PC-3 (cell line): ENCODE measurements around the gene PCDH9. TPM values are rescaled to one million over a fixed set of nuclear protein-coding genes. Genes with fewer than 3 reads are reported as not detected.

ENCODE experiments used
- ATAC-seq: fragments of 200-7000 bp; cut with Tn5 transposase; 2 replicates; pipeline ENCODE4 v1.9.1; 2020; ENCODE audit warnings: mild to moderate bottlenecking, moderate library complexity
- BruUV-seq: library from RNA; stranded (reverse); fragments of 400-500 nt; replicated peaks from 2 replicates; lab custom pipeline; 2021; lab: Mats Ljungman, UMichigan
- CTCF ChIA-PET: fragments of 300-600 bp; sonication (Branson Sonifier 250); formaldehyde crosslinking; loops from one replicate; lab custom pipeline; 2022; ENCODE audit warnings: antibody characterized with exemption; lab: Charles Lee
- POLR2A ChIA-PET: fragments of 300-600 bp; sonication (Branson Sonifier 250); formaldehyde crosslinking; loops from one replicate; lab custom pipeline; 2022; ENCODE audit warnings: antibody characterized with exemption; ENCODE audit not compliant: unreplicated experiment; lab: Charles Lee
- DNase-seq: peaks from one replicate; pipeline ENCODE4 v3.0.0-alpha.2; 2015
- H2AFZ ChIP-seq: fragments of 300-600 bp; sonication (generic); 2 replicates; pipeline ENCODE4 v1.6.0; 2016; ENCODE audit warnings: antibody characterized with exemption, low read length
- H3F3A ChIP-seq: fragments of 300-600 bp; sonication (generic); one replicate; pipeline ENCODE4 v1.6.0; 2017; ENCODE audit warnings: antibody characterized with exemption, low read length, control low read depth, mild to moderate bottlenecking; ENCODE audit not compliant: unreplicated experiment
- H3K27ac ChIP-seq: fragments of 300-600 bp; sonication (generic); 2 replicates; pipeline ENCODE4 v1.5.1; 2016; ENCODE audit warnings: mild to moderate bottlenecking, low read length
- H3K27me3 ChIP-seq: fragments of 300-600 bp; sonication (generic); 2 replicates; pipeline ENCODE4 v1.6.1; 2016; ENCODE audit warnings: low read length, mixed read lengths
- H3K36me3 ChIP-seq: fragments of 300-600 bp; sonication (generic); 2 replicates; pipeline ENCODE4 v1.6.1; 2016; ENCODE audit warnings: low read depth, mixed run types, low read length, mixed read lengths
- H3K4me1 ChIP-seq: fragments of 300-600 bp; sonication (generic); 2 replicates; pipeline ENCODE4 v1.5.1; 2016; ENCODE audit warnings: low read length; ENCODE audit not compliant: insufficient read depth
- H3K4me2 ChIP-seq: fragments of 300-600 bp; sonication (generic); 2 replicates; pipeline ENCODE4 v1.6.0; 2016; ENCODE audit warnings: low read length
- H3K4me3 ChIP-seq: fragments of 300-600 bp; sonication (generic); 2 replicates; pipeline ENCODE4 v1.5.1; 2016; ENCODE audit warnings: mild to moderate bottlenecking, low read length, mixed read lengths
- H3K79me2 ChIP-seq: fragments of 300-600 bp; sonication (generic); 2 replicates; pipeline ENCODE4 v1.6.1; 2017; ENCODE audit warnings: low read length, mixed read lengths
- H3K9ac ChIP-seq: fragments of 300-600 bp; sonication (generic); 2 replicates; pipeline ENCODE4 v1.6.0; 2016; ENCODE audit warnings: mild to moderate bottlenecking, low read length
- H3K9me2 ChIP-seq: fragments of 300-600 bp; sonication (generic); replicated peaks from 2 replicates; pipeline ENCODE4 v1.6.1; 2016; ENCODE audit warnings: mixed run types, low read length, mixed read lengths
- H3K9me3 ChIP-seq: fragments of 300-600 bp; sonication (generic); 2 replicates; pipeline ENCODE4 v1.6.1; 2016; ENCODE audit warnings: low read length, mixed read lengths
- H4K20me1 ChIP-seq: fragments of 300-600 bp; sonication (generic); 2 replicates; pipeline ENCODE4 v1.6.1; 2016; ENCODE audit warnings: low read length, mixed read lengths
- EZH2 ChIP-seq: fragments of 300-600 bp; sonication (generic); IDR thresholded peaks from one replicate; pipeline ENCODE4 v1.6.1; 2017; ENCODE audit warnings: antibody characterized with exemption, mild to moderate bottlenecking, low read length; ENCODE audit not compliant: unreplicated experiment
- EZH2phosphoT487 ChIP-seq: fragments of 300-600 bp; sonication (generic); IDR thresholded peaks from 2 replicates; pipeline ENCODE4 v1.6.1; 2018; ENCODE audit warnings: mild to moderate bottlenecking, antibody characterized with exemption, low read length, borderline replicate concordance
- intact Hi-C: fragments of 100-400 bp; cut with micrococcal nuclease; formaldehyde crosslinking; loops from 2 replicates; pipeline ENCODE4 v1.9.0; 2023
- total RNA-seq: library from RNA; depleted of rRNA; stranded (reverse); fragments of >200 nt; gene quantifications from 2 replicates; pipeline ENCODE4 v1.2.3, GENCODE V29; 2014
- TF ChIP-seq, protein P1 (sequence below): fragments of 300-600 bp; sonication (generic); conservative IDR thresholded peaks from 2 replicates; pipeline ENCODE4 v1.5.1; 2017; ENCODE audit warnings: antibody characterized with exemption, low read depth, mild to moderate bottlenecking, low read length

The PCDH9 gene
- total RNA-seq, 1 experiment from 2014 or later, result 0.98 TPM

DNA sequence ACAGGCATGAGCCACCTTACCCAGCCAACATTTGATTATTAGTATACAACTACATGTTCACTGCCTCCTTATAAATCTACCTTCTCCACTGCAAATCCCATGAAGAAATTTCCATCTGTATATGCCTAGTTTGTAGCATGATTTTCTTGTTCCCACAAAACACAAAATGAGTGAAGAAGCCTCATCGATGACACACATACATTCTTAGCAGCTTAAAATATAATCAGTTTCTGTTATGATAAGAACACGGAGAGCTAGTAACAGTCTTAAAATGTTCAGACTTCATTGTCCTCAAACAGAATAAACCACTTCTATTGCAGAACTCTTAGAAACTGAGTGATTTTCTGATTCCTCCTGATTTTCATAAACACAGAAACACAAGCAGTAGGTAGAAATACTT is 740.5 kb downstream of the PCDH9 start:
- H3K36me3 ChIP-seq, result no peaks in the 10 kb centered on the region
- H3K4me2 ChIP-seq, result no peak overlapping the region
- no peak overlapping the region for H2AFZ ChIP-seq
- no peaks in the 10 kb centered on the region for H3F3A ChIP-seq
- ChIA-PET POLR2A (no interaction called here), CTCF (no interaction called here)
- H3K9me2 ChIP-seq, result no peaks in the 10 kb centered on the region
- H3K27me3 ChIP-seq, result no peaks in the 10 kb centered on the region
- H4K20me1 ChIP-seq, result no peaks in the 10 kb centered on the region
- no peak overlapping the region for H3K9ac ChIP-seq
- H3K4me1 ChIP-seq, result no peaks in the 10 kb centered on the region
- H3K79me2 ChIP-seq, result no peaks in the 10 kb centered on the region
- H3K27ac ChIP-seq, result no peak overlapping the region
- TF ChIP-seq EZH2phosphoT487 (no peak), EZH2 (no peak)
- TF ChIP-seq, protein P1, sequence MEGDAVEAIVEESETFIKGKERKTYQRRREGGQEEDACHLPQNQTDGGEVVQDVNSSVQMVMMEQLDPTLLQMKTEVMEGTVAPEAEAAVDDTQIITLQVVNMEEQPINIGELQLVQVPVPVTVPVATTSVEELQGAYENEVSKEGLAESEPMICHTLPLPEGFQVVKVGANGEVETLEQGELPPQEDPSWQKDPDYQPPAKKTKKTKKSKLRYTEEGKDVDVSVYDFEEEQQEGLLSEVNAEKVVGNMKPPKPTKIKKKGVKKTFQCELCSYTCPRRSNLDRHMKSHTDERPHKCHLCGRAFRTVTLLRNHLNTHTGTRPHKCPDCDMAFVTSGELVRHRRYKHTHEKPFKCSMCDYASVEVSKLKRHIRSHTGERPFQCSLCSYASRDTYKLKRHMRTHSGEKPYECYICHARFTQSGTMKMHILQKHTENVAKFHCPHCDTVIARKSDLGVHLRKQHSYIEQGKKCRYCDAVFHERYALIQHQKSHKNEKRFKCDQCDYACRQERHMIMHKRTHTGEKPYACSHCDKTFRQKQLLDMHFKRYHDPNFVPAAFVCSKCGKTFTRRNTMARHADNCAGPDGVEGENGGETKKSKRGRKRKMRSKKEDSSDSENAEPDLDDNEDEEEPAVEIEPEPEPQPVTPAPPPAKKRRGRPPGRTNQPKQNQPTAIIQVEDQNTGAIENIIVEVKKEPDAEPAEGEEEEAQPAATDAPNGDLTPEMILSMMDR, result no peak
- no TSS peak for BruUV-seq
- DNase-seq, result no peak
- no peak overlapping the region for H3K4me3 ChIP-seq
- ATAC-seq, result no peak
- intact Hi-C loops, result no loop called here
- H3K9me3 ChIP-seq, result no peaks in the 10 kb centered on the region

GRCh38 chr13:66489172-66489571 is 741.0 kb downstream of the PCDH9 start:
- Histone ChIP-seq H3K27ac (no peak overlapping the region), H3K4me3 (no peak overlapping the region), H3K79me2 (no peaks in the 10 kb centered on the region), H4K20me1 (no peaks in the 10 kb centered on the region), H3F3A (no peaks in the 10 kb centered on the region), H3K4me1 (no peaks in the 10 kb centered on the region), H3K9ac (no peak overlapping the region), H3K9me3 (no peaks in the 10 kb centered on the region), H3K36me3 (no peaks in the 10 kb centered on the region), H3K27me3 (no peaks in the 10 kb centered on the region), H2AFZ (no peak overlapping the region), H3K4me2 (no peak overlapping the region), H3K9me2 (no peaks in the 10 kb centered on the region)
- ChIA-PET CTCF (no interaction called here), POLR2A (no interaction called here)
- TF ChIP-seq EZH2phosphoT487, result no peak
- intact Hi-C loops, result no loop called here
- ATAC-seq, result no peak
- DNase-seq, result no peak
- BruUV-seq, result no TSS peak

- H3K9me3 ChIP-seq, result no peaks in the 10 kb centered on the region
- H3K27ac ChIP-seq, result no peak overlapping the region
- no peak overlapping the region for H3K9ac ChIP-seq
- DNase-seq, result no peak
- ChIA-PET CTCF (no interaction called here), POLR2A (no interaction called here)
- H3K27me3 ChIP-seq, result no peaks in the 10 kb centered on the region
- ATAC-seq, result no peak
- H3K4me3 ChIP-seq, result no peak overlapping the region
- no TSS peak for BruUV-seq
- no peaks in the 10 kb centered on the region for H3K9me2 ChIP-seq
- no peaks in the 10 kb centered on the region for H3K79me2 ChIP-seq
- no peaks in the 10 kb centered on the region for H3K36me3 ChIP-seq
- H4K20me1 ChIP-seq, result no peaks in the 10 kb centered on the region
- no peak overlapping the region for H2AFZ ChIP-seq
- H3F3A ChIP-seq, result no peaks in the 10 kb centered on the region
- intact Hi-C loops, result no loop called here
- TF ChIP-seq EZH2 (no peak), EZH2phosphoT487 (no peak)
- TF ChIP-seq, protein P1, result no peak
- no peaks in the 10 kb centered on the region for H3K4me1 ChIP-seq
- H3K4me2 ChIP-seq, result no peak overlapping the region
Observed at GRCh38 chr13:66483712-66484111, 746.4 kb downstream of the PCDH9 start.
